Ascending aorta (tissue), 2 donors: ENCODE results near the gene OR6K2. TPM values are rescaled to one million over a fixed set of nuclear protein-coding genes. Genes with fewer than 3 reads are reported as not detected.

Source experiments
- DNase-seq, 2 donors: peaks; one replicate each; pipeline ENCODE4 v3.0.0-alpha.2; 2019; ENCODE audit warnings: low spot score in 2 of 2
- H3K27ac ChIP-seq, 2 donors: fragments of 200-600 bp; sonication (generic); one replicate each; pipeline ENCODE4 v1.5.1; 2016 to 2017; ENCODE audit warnings: mild to moderate bottlenecking in 1 of 2
- H3K27me3 ChIP-seq: fragments of 200-600 bp; sonication (generic); one replicate; pipeline ENCODE4 v1.5.1; 2017
- H3K36me3 ChIP-seq, 2 donors: fragments of 200-600 bp; sonication (generic); one replicate each; pipeline ENCODE4 v1.5.1; 2016
- H3K4me1 ChIP-seq, 2 donors: fragments of 200-600 bp; sonication (generic); one replicate each; pipeline ENCODE4 v1.5.1; 2016 to 2017; ENCODE audit warnings: mild to moderate bottlenecking in 1 of 2
- H3K4me3 ChIP-seq, 2 donors: fragments of 200-600 bp; sonication (generic); one replicate each; pipeline ENCODE4 v1.5.1; 2016 to 2017; ENCODE audit warnings: mild to moderate bottlenecking in 1 of 2
- H3K9me3 ChIP-seq, 2 donors: fragments of 200-600 bp; sonication (generic); one replicate each; pipeline ENCODE4 v1.5.1; 2016
- intact Hi-C: fragments of 100-400 bp; cut with DNase I; formaldehyde crosslinking; loops from one replicate; pipeline ENCODE4 v1.15.1; 2023
- total RNA-seq: library from RNA; depleted of rRNA; stranded (reverse); fragments of >200 nt; gene quantifications from one replicate; pipeline ENCODE4 v1.1.0, GENCODE V29; 2016
- TF ChIP-seq, protein P1 (sequence below), 3 experiments: fragments of 200-600 bp in 2 of 3; fragments of 450-650 bp in 1 of 3; sonication (generic) in 2 of 3; IDR thresholded peaks; one replicate each; pipeline ENCODE4 v1.5.1; 2016 to 2019; ENCODE audit warnings: antibody characterized with exemption in 3 of 3, mild to moderate bottlenecking in 1 of 3, moderate library complexity in 1 of 3

The OR6K2 gene
- total RNA-seq, 1 donor from 2014 or later: not detected

DNA sequence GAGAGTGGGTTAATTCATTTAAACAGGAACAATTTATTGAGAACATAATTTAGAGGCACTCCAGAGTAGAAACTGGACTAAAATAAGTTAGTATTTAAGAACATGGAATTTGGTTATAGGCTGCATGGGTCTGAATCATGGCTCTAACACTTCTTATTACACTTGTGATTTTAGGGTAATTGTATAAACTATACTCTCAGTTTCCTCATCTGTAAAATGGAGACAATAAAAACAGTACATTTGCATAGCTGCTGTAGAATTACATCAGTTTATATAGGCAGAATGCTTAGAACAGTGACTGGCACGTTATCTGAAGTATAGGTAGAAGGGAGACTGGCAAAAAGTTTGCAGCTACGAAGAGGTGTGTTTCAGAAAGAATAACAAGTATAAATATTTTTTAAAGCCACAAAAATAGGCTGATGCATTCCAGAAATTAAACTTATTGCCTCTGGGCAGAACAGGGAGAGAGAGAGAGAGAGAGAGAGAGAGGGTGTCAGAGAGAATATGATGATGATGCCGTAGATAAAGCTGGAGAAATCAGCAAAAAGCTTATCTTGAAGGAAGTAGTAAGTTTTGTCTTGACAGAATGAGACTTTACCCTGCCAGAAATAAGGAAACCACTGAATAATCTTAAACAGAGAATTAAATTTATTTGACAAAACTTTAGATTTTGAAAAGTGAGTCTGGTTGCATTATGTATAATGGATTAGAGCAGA is 28.2 kb upstream of the OR6K2 start:
- TF ChIP-seq, protein P1, sequence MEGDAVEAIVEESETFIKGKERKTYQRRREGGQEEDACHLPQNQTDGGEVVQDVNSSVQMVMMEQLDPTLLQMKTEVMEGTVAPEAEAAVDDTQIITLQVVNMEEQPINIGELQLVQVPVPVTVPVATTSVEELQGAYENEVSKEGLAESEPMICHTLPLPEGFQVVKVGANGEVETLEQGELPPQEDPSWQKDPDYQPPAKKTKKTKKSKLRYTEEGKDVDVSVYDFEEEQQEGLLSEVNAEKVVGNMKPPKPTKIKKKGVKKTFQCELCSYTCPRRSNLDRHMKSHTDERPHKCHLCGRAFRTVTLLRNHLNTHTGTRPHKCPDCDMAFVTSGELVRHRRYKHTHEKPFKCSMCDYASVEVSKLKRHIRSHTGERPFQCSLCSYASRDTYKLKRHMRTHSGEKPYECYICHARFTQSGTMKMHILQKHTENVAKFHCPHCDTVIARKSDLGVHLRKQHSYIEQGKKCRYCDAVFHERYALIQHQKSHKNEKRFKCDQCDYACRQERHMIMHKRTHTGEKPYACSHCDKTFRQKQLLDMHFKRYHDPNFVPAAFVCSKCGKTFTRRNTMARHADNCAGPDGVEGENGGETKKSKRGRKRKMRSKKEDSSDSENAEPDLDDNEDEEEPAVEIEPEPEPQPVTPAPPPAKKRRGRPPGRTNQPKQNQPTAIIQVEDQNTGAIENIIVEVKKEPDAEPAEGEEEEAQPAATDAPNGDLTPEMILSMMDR (IDR thresholded peaks at IDR 0.05): no peak
- Histone ChIP-seq H3K36me3 (no peaks in the 10 kb centered on the region), H3K9me3 (no peaks in the 10 kb centered on the region), H3K4me3 (no peak overlapping the region), H3K4me1 (no peaks in the 10 kb centered on the region), H3K27me3 (no peaks in the 10 kb centered on the region), H3K27ac (no peak overlapping the region)
- intact Hi-C loops: no loop called here
- DNase-seq: no peak

- TF ChIP-seq, protein P1 (IDR thresholded peaks at IDR 0.05): no peak
- H3K36me3 ChIP-seq: no peaks in the 10 kb centered on the region
- H3K4me3 ChIP-seq: no peak overlapping the region
- intact Hi-C loops: no loop called here
- H3K27ac ChIP-seq: no peak overlapping the region
- no peak for DNase-seq
- no peaks in the 10 kb centered on the region for H3K9me3 ChIP-seq
- H3K4me1 ChIP-seq: no peaks in the 10 kb centered on the region
- no peaks in the 10 kb centered on the region for H3K27me3 ChIP-seq
Measured at GRCh38 chr1:158724442-158724841, 24.0 kb upstream of the OR6K2 start.

DNA sequence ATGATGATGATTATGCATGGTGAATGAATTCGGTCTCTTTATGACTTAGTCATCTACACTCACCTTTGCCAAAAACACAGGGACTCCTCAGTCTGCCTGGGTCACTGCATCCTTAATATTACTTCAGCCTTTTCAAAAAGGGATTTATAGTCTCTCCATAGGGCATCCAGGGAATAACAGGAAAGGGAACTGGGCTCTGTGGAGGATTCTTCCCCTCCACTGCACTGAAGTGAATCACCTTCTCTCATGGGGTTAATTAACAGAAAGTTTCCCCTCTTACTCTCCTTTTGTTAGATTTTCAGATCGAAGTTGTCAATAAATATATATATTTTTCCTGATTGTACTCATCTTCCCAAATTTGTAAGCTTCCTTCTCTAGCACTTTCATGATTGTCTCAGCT is 20.2 kb upstream of the OR6K2 start, which contains the start of gene OR6K3:
OR6K3 (minus strand) TSS at position 101 of the 400 bp plus-strand sequence. CDS start 2,605 bp downstream, outside the sequence.
- H3K27me3 ChIP-seq: no peaks in the 10 kb centered on the region
- TF ChIP-seq, protein P1 (IDR thresholded peaks at IDR 0.05): no peak
- no peaks in the 10 kb centered on the region for H3K36me3 ChIP-seq
- no peak within 1 kb of the TSS for H3K27ac ChIP-seq
- DNase-seq: no peak
- intact Hi-C loops: no loop called here
- no peaks in the 10 kb centered on the region for H3K4me1 ChIP-seq
- H3K4me3 ChIP-seq: no peak within 1 kb of the TSS
- no peaks in the 10 kb centered on the region for H3K9me3 ChIP-seq

- TF ChIP-seq, protein P1 (IDR thresholded peaks at IDR 0.05): no peak
- H3K27ac ChIP-seq: no peak overlapping the region
- H3K36me3 ChIP-seq: no peaks in the 10 kb centered on the region
- intact Hi-C loops: no loop called here
- H3K4me1 ChIP-seq: no peaks in the 10 kb centered on the region
- no peak for DNase-seq
- no peaks in the 10 kb centered on the region for H3K9me3 ChIP-seq
- H3K4me3 ChIP-seq: no peak overlapping the region
- no peaks in the 10 kb centered on the region for H3K27me3 ChIP-seq
Measured at GRCh38 chr1:158719664-158720063, 19.2 kb upstream of the OR6K2 start.

DNA sequence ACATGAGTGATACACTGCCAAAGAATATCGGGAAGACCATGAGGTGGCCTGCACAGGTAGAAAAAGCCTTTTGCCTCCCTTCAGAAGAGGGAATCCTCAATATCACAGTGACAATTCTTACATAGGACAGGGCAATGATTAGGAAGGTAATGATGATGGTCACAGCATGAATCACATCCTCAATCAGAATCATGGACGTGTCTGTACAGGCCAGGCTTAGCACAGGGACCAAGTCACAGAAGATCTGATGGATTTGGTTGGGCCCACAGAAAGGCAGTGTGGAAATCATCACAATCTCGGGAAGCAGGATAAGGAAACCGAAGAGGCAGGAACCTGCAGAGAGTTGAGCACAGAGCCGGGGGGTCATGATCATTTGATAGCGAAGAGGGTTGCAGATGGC is 16.9 kb upstream of the OR6K2 start:
- intact Hi-C loops: no loop called here
- Histone ChIP-seq H3K4me1 (no peaks in the 10 kb centered on the region), H3K27ac (no peak overlapping the region), H3K4me3 (no peak overlapping the region), H3K36me3 (no peaks in the 10 kb centered on the region), H3K9me3 (no peaks in the 10 kb centered on the region), H3K27me3 (no peaks in the 10 kb centered on the region)
- no peak for DNase-seq
- TF ChIP-seq, protein P1 (IDR thresholded peaks at IDR 0.05): no peak
